K562 (cell line): ENCODE data around the gene SOCS6.

Experiments used
- BHLHE40 ChIP-seq: IDR thresholded peaks from 2 replicates; pipeline ENCODE4 v1.6.1; 2011; ENCODE audit warnings: low read length, improper control_type of control experiment
- CHD4 ChIP-seq: fragments of 200-600 bp; sonication (generic); IDR thresholded peaks from 3 replicates; pipeline ENCODE4 v1.6.1; 2012; ENCODE audit warnings: low read depth, mild to moderate bottlenecking, mixed read lengths, low read length, inconsistent platforms; ENCODE audit not compliant: insufficient read depth, insufficient replicate concordance, poor library complexity, severe bottlenecking
- CTCF ChIP-seq, 3 experiments: IDR thresholded peaks in 2 of 3; conservative IDR thresholded peaks in 1 of 3; 2 replicates each; pipeline ENCODE4 v1.5.1; 2011 to 2012; ENCODE audit warnings: low read length in 3 of 3, mild to moderate bottlenecking in 3 of 3, control low read depth in 2 of 3, improper control_type of control experiment in 1 of 3, inconsistent platforms in 1 of 3, low read depth in 1 of 3, mixed read lengths in 1 of 3, moderate library complexity in 1 of 3; ENCODE audit not compliant: insufficient read depth in 2 of 3
- EZH2 ChIP-seq: IDR thresholded peaks from 2 replicates; pipeline ENCODE4 v1.6.1; 2012; ENCODE audit warnings: low read depth, mild to moderate bottlenecking, inconsistent platforms, low read length, borderline replicate concordance
- HCFC1 ChIP-seq: IDR thresholded peaks from 2 replicates; pipeline ENCODE4 v1.6.1; 2012; ENCODE audit warnings: low read depth, low read length, improper control_type of control experiment
- POLR2A ChIP-seq: fragments of 450-650 bp; conservative IDR thresholded peaks from 2 replicates; pipeline ENCODE4 v1.6.1; 2016
- REST ChIP-seq, 2 experiments: fragments of 450-650 bp; formaldehyde crosslinking in 1 of 2; IDR thresholded peaks; 2 replicates each; pipeline versions ENCODE4 v1.4.0 to v1.6.1; 2014 to 2020; ENCODE audit warnings: mild to moderate bottlenecking in 2 of 2, borderline replicate concordance in 1 of 2, low read depth in 1 of 2

- TF ChIP-seq CTCF (IDR thresholded peaks at IDR 0.05 in 2 of 3, conservative IDR thresholded peaks at IDR 0.05 in 1 of 3; ENCODE audit: insufficient read depth in 2 of 3, low read depth in 1 of 3, low read length in 3 of 3) = no peak
- no peak for TF ChIP-seq POLR2A
- TF ChIP-seq BHLHE40 = no peak
- TF ChIP-seq EZH2 = no peak
- TF ChIP-seq HCFC1 = no peak
- TF ChIP-seq CHD4 = no peak
- no peak for TF ChIP-seq REST (IDR thresholded peaks at IDR 0.05; ENCODE audit: borderline replicate concordance)
- no peak for TF ChIP-seq REST (CRISPR knock-in tag; IDR thresholded peaks at IDR 0.05; ENCODE audit: low read depth)
Measured at GRCh38 chr18:70362258-70362657, 73.4 kb downstream of the SOCS6 start.
